GM19372 (cell line): ENCODE results near the gene TIMM29.

Experiments
- ATAC-seq: cut with Tn5 transposase; IDR thresholded peaks from one replicate; pipeline ENCODE4 v1.9.1; 2021; ENCODE audit warnings: mild to moderate bottlenecking, low read depth, moderate library complexity; ENCODE audit not compliant: unreplicated experiment

TIMM29 gene

GRCh38 chr19:10976131-10976892 is 47.7 kb downstream of the TIMM29 start:
- no peak for ATAC-seq

- no peak for ATAC-seq
Observed at GRCh38 chr19:10977742-10978092, 49.1 kb downstream of the TIMM29 start.
